ENCODE data around the gene IL19. TPM values are rescaled to one million over a fixed set of nuclear protein-coding genes. Genes with fewer than 3 reads are reported as not detected.

IL19 gene
- total RNA-seq, 1 experiment from 2014 or later = not detected

DNA sequence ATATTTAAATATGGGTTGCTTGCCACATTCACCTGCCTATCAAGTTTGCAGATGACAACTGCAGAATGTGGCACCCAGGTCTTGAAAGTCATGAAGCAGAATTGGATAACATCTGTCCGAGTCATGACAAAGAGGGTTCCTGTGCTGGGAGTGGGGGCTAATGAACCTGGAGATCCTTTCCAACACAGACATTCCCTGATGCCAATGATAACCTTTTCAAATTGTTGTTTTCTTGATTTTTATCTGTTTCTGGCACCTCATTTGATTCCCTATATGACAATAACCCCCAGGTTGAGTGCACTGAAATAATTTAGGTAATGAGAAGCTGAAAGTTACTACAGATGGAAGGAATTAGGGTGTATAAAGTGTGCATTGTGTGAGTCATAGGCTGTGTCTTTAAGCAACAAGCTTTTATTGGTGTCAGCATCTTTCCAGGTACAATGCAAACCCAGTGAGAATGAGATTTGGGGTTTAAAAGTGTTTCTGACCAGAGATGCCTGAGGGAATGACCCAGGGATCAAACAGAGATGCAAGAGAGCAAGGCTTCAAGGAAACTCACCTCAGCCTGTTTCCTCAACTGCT lies 33.7 kb downstream of the IL19 start:
- no peak overlapping the region for H3K27ac ChIP-seq
- no peaks in the 10 kb centered on the region for H3K9me2 ChIP-seq (ENCODE audit: insufficient read depth)
- 0 out of 2 replicates have a peak, but pooled peaks cover 4% of the 10 kb centered on the region for H3F3A ChIP-seq (ENCODE audit: insufficient read depth, low read depth)
- H3K27me3 ChIP-seq (ENCODE audit: insufficient read depth, low read depth) = 0 out of 2 replicates have a peak, but pooled peaks cover 5% of the 10 kb centered on the region
- H3K4me3 ChIP-seq = no peak overlapping the region
- H3K9me3 ChIP-seq (ENCODE audit: insufficient read depth, low read depth) = peaks cover 3% of the 10 kb centered on the region; the same call in 1 of the 2 replicates
- H3K4me2 ChIP-seq = no peak overlapping the region
- H2AFZ ChIP-seq = no peak overlapping the region
- H3K36me3 ChIP-seq (ENCODE audit: low read depth) = no peaks in the 10 kb centered on the region
- DNase-seq = peak in 1 of 2 experiments; percentile 45
- CTCF ChIA-PET = no interaction called here
- POLR2A ChIA-PET (ENCODE audit: unreplicated experiment) = no interaction called here
- H3K79me2 ChIP-seq (ENCODE audit: low read depth) = no peaks in the 10 kb centered on the region
- intact Hi-C loops (cut with micrococcal nuclease; ENCODE audit: unreplicated experiment) = no loop called here
- no peaks in the 10 kb centered on the region for H4K20me1 ChIP-seq (ENCODE audit: insufficient read depth)
- no TSS peak for BruUV-seq (replicated peaks)
- no peak for TF ChIP-seq EZH2 (IDR thresholded peaks at IDR 0.05; ENCODE audit: low read depth)
- TF ChIP-seq, protein P1, sequence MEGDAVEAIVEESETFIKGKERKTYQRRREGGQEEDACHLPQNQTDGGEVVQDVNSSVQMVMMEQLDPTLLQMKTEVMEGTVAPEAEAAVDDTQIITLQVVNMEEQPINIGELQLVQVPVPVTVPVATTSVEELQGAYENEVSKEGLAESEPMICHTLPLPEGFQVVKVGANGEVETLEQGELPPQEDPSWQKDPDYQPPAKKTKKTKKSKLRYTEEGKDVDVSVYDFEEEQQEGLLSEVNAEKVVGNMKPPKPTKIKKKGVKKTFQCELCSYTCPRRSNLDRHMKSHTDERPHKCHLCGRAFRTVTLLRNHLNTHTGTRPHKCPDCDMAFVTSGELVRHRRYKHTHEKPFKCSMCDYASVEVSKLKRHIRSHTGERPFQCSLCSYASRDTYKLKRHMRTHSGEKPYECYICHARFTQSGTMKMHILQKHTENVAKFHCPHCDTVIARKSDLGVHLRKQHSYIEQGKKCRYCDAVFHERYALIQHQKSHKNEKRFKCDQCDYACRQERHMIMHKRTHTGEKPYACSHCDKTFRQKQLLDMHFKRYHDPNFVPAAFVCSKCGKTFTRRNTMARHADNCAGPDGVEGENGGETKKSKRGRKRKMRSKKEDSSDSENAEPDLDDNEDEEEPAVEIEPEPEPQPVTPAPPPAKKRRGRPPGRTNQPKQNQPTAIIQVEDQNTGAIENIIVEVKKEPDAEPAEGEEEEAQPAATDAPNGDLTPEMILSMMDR (conservative IDR thresholded peaks at IDR 0.05) = no peak
- no peaks in the 10 kb centered on the region for H3K4me1 ChIP-seq (replicated peaks; ENCODE audit: insufficient read depth)

DNA sequence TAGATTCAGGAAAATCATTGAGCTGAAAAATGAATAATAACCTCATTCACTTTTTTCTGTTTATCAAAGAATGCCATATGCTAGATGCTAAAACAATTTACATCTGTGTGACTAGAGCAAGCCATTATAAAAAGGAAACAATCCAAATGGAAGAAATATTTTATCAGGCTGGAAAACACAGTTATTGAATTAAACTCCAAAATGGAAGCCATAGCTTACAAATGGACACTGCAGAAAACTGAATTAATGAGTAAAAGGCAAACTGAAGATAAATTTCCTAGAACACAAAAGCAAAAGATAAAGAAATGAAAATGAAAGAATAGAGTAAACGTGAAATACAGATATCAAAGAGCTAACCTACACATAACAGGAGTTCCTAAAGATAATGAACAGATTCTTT lies 34.8 kb downstream of the IL19 start:
- Histone ChIP-seq H3K79me2 (ENCODE audit: low read depth) (no peaks in the 10 kb centered on the region), H4K20me1 (ENCODE audit: insufficient read depth) (no peaks in the 10 kb centered on the region), H3K4me1 (replicated peaks; ENCODE audit: insufficient read depth) (no peaks in the 10 kb centered on the region), H3K27me3 (ENCODE audit: insufficient read depth, low read depth) (0 out of 2 replicates have a peak, but pooled peaks cover 5% of the 10 kb centered on the region), H3K27ac (no peak overlapping the region), H3K4me2 (no peak overlapping the region), H3K9me3 (ENCODE audit: insufficient read depth, low read depth) (peaks cover 3% of the 10 kb centered on the region; the same call in 1 of the 2 replicates), H3K4me3 (no peak overlapping the region), H2AFZ (no peak overlapping the region), H3K9me2 (ENCODE audit: insufficient read depth) (no peaks in the 10 kb centered on the region), H3K36me3 (ENCODE audit: low read depth) (no peaks in the 10 kb centered on the region), H3F3A (ENCODE audit: insufficient read depth, low read depth) (0 out of 2 replicates have a peak, but pooled peaks cover 4% of the 10 kb centered on the region)
- no TSS peak for BruUV-seq (replicated peaks)
- TF ChIP-seq, protein P1 (conservative IDR thresholded peaks at IDR 0.05) = no peak
- TF ChIP-seq EZH2 (IDR thresholded peaks at IDR 0.05; ENCODE audit: low read depth) = no peak
- ChIA-PET POLR2A (ENCODE audit: unreplicated experiment) (no interaction called here), CTCF (no interaction called here)
- no peak for DNase-seq
- intact Hi-C loops (cut with micrococcal nuclease; ENCODE audit: unreplicated experiment) = loop anchor here (5.0 kb wide), 3 partner anchors 107 to 177 kb away; partner anchors contain the start of gene DYRK3

DNA sequence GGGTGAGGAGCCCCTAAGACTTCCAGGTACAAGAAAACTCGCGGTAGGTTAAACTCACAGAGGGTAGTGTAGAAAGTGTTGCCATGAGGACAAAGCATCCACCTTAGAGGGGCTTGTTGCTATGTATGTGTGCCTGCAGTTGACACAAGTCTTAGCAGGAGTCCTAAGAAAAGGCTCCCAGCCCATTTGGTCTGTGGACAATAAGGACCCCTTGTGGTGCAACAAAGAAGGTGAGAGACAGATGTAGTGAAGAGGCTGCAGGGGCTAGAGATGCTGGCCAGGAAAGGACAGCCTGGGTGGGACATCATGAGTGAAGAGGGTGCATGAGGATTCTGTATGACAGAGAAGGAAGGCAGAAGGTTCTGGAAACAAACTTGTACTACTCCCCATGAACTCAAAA lies 38.0 kb downstream of the IL19 start:
- ChIA-PET POLR2A (ENCODE audit: unreplicated experiment) (no interaction called here), CTCF (interaction anchor here (0.6 to 1.6 kb wide), 4 partner anchors 57 to 165 kb away, joined by 3 to 10 read pairs (median 4); partner anchors contain the start of gene IL20)
- no peak for TF ChIP-seq EZH2 (IDR thresholded peaks at IDR 0.05; ENCODE audit: low read depth)
- TF ChIP-seq, protein P1 (conservative IDR thresholded peaks at IDR 0.05) = peak; percentile 37; the same call in 1 of the 2 replicates
- Histone ChIP-seq H3K36me3 (ENCODE audit: low read depth) (no peaks in the 10 kb centered on the region), H2AFZ (no peak overlapping the region), H3K27ac (no peak overlapping the region), H3K9me3 (ENCODE audit: insufficient read depth, low read depth) (peaks cover 8% of the 10 kb centered on the region), H3F3A (ENCODE audit: insufficient read depth, low read depth) (0 out of 2 replicates have a peak, but pooled peaks cover 4% of the 10 kb centered on the region), H3K9me2 (ENCODE audit: insufficient read depth) (no peaks in the 10 kb centered on the region), H3K27me3 (ENCODE audit: insufficient read depth, low read depth) (0 out of 2 replicates have a peak, but pooled peaks cover 5% of the 10 kb centered on the region), H3K4me2 (no peak overlapping the region), H3K4me3 (no peak overlapping the region), H3K4me1 (replicated peaks; ENCODE audit: insufficient read depth) (no peaks in the 10 kb centered on the region), H3K79me2 (ENCODE audit: low read depth) (no peaks in the 10 kb centered on the region), H4K20me1 (ENCODE audit: insufficient read depth) (no peaks in the 10 kb centered on the region)
- BruUV-seq (replicated peaks) = no TSS peak
- intact Hi-C loops (cut with micrococcal nuclease; ENCODE audit: unreplicated experiment) = loop anchor here (5.0 kb wide), 3 partner anchors 104 to 174 kb away; partner anchors contain the start of gene DYRK3
- DNase-seq = no peak
